HL-60 (cell line): ENCODE results near the gene KHSRP.

Experiments used
- CTCF ChIP-seq: IDR thresholded peaks from one replicate; pipeline ENCODE4 v1.5.1; 2011; ENCODE audit warnings: low read length, control low read depth, inconsistent platforms; ENCODE audit not compliant: insufficient read depth
- GABPA ChIP-seq: IDR thresholded peaks from 2 replicates; pipeline ENCODE4 v1.6.1; 2012; ENCODE audit warnings: low read depth
- POLR2AphosphoS5 ChIP-seq: IDR thresholded peaks from 2 replicates; pipeline ENCODE4 v1.6.1; 2012; ENCODE audit warnings: low read depth
- REST ChIP-seq: IDR thresholded peaks from 2 replicates; pipeline ENCODE4 v1.6.1; 2012; ENCODE audit warnings: low read depth; ENCODE audit not compliant: insufficient replicate concordance

GRCh38 chr19:6412447-6413091 lies 12.0 kb downstream of the KHSRP start:
- TF ChIP-seq CTCF (peak; percentile 43), GABPA (no peak), REST (no peak), POLR2AphosphoS5 (peak; percentile 71; the same call in 1 of the 2 replicates)
